ENCODE results near the gene EME2.

- TF ChIP-seq, protein P1, sequence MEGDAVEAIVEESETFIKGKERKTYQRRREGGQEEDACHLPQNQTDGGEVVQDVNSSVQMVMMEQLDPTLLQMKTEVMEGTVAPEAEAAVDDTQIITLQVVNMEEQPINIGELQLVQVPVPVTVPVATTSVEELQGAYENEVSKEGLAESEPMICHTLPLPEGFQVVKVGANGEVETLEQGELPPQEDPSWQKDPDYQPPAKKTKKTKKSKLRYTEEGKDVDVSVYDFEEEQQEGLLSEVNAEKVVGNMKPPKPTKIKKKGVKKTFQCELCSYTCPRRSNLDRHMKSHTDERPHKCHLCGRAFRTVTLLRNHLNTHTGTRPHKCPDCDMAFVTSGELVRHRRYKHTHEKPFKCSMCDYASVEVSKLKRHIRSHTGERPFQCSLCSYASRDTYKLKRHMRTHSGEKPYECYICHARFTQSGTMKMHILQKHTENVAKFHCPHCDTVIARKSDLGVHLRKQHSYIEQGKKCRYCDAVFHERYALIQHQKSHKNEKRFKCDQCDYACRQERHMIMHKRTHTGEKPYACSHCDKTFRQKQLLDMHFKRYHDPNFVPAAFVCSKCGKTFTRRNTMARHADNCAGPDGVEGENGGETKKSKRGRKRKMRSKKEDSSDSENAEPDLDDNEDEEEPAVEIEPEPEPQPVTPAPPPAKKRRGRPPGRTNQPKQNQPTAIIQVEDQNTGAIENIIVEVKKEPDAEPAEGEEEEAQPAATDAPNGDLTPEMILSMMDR (IDR thresholded peaks at IDR 0.05): no peak
- TF ChIP-seq POLR2A (IDR thresholded peaks at IDR 0.05): no peak
These were observed 6.7 kb downstream of the EME2 start for GRCh38 chr16:1779234-1779701.

Data from heart left ventricle (tissue), 13 donors.